Loucy (cell line): ENCODE data around the gene MST1R.
"Not testable (repeated sequence)": the region's sequence is repeated elsewhere in the genome, so short reads cannot be mapped to it uniquely, and the experiment has no call there.

Source experiments
- H2AFZ ChIP-seq: fragments of 200-600 bp; sonication (generic); 2 replicates; pipeline ENCODE4 v1.6.0; 2016; ENCODE audit warnings: antibody characterized with exemption, mild to moderate bottlenecking, low read length, moderate library complexity
- H3F3A ChIP-seq: fragments of 200-600 bp; 2 replicates; pipeline ENCODE4 v1.6.0; 2016; ENCODE audit warnings: antibody characterized with exemption, low read depth, mild to moderate bottlenecking
- H3K27me3 ChIP-seq: fragments of 200-600 bp; sonication (generic); 2 replicates; pipeline ENCODE4 v1.6.1; 2014; ENCODE audit warnings: low read length, mild to moderate bottlenecking; ENCODE audit not compliant: insufficient read depth, poor library complexity, severe bottlenecking
- H3K36me3 ChIP-seq: fragments of 200-600 bp; sonication (generic); 2 replicates; pipeline ENCODE4 v1.6.1; 2016; ENCODE audit warnings: low read length; ENCODE audit not compliant: insufficient read depth
- H3K4me1 ChIP-seq: fragments of 200-600 bp; sonication (generic); 2 replicates; pipeline ENCODE4 v1.5.1; 2014; ENCODE audit warnings: low read length, mild to moderate bottlenecking; ENCODE audit not compliant: insufficient read depth, poor library complexity, severe bottlenecking
- H3K4me2 ChIP-seq: fragments of 200-600 bp; sonication (generic); 2 replicates; pipeline ENCODE4 v1.6.0; 2014; ENCODE audit warnings: antibody characterized with exemption, low read length, low read depth, mild to moderate bottlenecking; ENCODE audit not compliant: poor library complexity, severe bottlenecking
- H3K4me3 ChIP-seq: fragments of 200-600 bp; sonication (generic); 2 replicates; pipeline ENCODE4 v1.5.1; 2014; ENCODE audit warnings: low read length, mild to moderate bottlenecking, mixed read lengths; ENCODE audit not compliant: poor library complexity, severe bottlenecking
- H3K79me2 ChIP-seq: fragments of 200-600 bp; sonication (generic); 2 replicates; pipeline ENCODE4 v1.6.1; 2014; ENCODE audit warnings: low read length; ENCODE audit not compliant: insufficient read depth
- H3K9ac ChIP-seq: fragments of 200-600 bp; sonication (generic); 2 replicates; pipeline ENCODE4 v1.6.0; 2014; ENCODE audit warnings: mild to moderate bottlenecking, low read depth, low read length, moderate library complexity; ENCODE audit not compliant: poor library complexity, severe bottlenecking
- H3K9me2 ChIP-seq: fragments of 200-600 bp; sonication (generic); replicated peaks from 2 replicates; pipeline ENCODE4 v1.6.1; 2016; ENCODE audit warnings: low read depth, low read length, mixed read lengths
- H3K9me3 ChIP-seq: fragments of 200-600 bp; sonication (generic); 2 replicates; pipeline ENCODE4 v1.6.1; 2014; ENCODE audit warnings: mild to moderate bottlenecking, antibody characterized with exemption, low read length, low read depth; ENCODE audit not compliant: insufficient read depth
- H4K20me1 ChIP-seq: fragments of 200-600 bp; sonication (generic); 2 replicates; pipeline ENCODE4 v1.6.0; 2014; ENCODE audit warnings: antibody characterized with exemption, low read length, mild to moderate bottlenecking; ENCODE audit not compliant: insufficient read depth, poor library complexity, severe bottlenecking
- CTCF ChIP-seq: fragments of 200-600 bp; sonication (generic); conservative IDR thresholded peaks from 2 replicates; pipeline ENCODE4 v1.5.1; 2014; ENCODE audit warnings: mild to moderate bottlenecking, antibody characterized with exemption, low read length
- EZH2phosphoT487 ChIP-seq: fragments of 200-600 bp; IDR thresholded peaks from 2 replicates; pipeline ENCODE4 v1.6.1; 2018; ENCODE audit warnings: antibody characterized with exemption, mild to moderate bottlenecking, moderate library complexity, borderline replicate concordance

MST1R gene

GRCh38 chr3:49906073-49906743, 2.5 kb upstream of the MST1R start:
- Histone ChIP-seq H2AFZ (peak overlapping the region; percentile 77), H3K4me3 (peak overlapping the region; percentile 54), H3K4me1 (peaks cover 6% of the 10 kb centered on the region)

GRCh38 chr3:49904448-49904847, 775 bp upstream of the MST1R start:
- peak overlapping the region; percentile 63 for H3K9ac ChIP-seq
- peak overlapping the region; percentile 62 for H3K4me2 ChIP-seq
- H3K27me3 ChIP-seq, H3K9me2 ChIP-seq, H3K4me1 ChIP-seq, H3K9me3 ChIP-seq, H2AFZ ChIP-seq, H3F3A ChIP-seq, H3K79me2 ChIP-seq, H3K36me3 ChIP-seq, H4K20me1 ChIP-seq: not testable (repeated sequence)
- peak overlapping the region; percentile 66 for H3K4me3 ChIP-seq

More at GRCh38 chr3:49906073-49906743, 2.5 kb upstream of the MST1R start:
- H3K9ac ChIP-seq = peak overlapping the region; percentile 34
- no peaks in the 10 kb centered on the region for H3K9me3 ChIP-seq
- no peaks in the 10 kb centered on the region for H3K9me2 ChIP-seq
- H3K36me3 ChIP-seq = peaks cover 4% of the 10 kb centered on the region; the same call in 1 of the 2 replicates
- no peaks in the 10 kb centered on the region for H3K79me2 ChIP-seq
- TF ChIP-seq EZH2phosphoT487 = no peak
- TF ChIP-seq CTCF = peak; percentile 82
- no peaks in the 10 kb centered on the region for H3K27me3 ChIP-seq
- no peaks in the 10 kb centered on the region for H3F3A ChIP-seq
- peak overlapping the region; percentile 69 for H3K4me2 ChIP-seq
- H4K20me1 ChIP-seq = no peaks in the 10 kb centered on the region

- H2AFZ ChIP-seq = no peak overlapping the region
- no peaks in the 10 kb centered on the region for H4K20me1 ChIP-seq
- no peak overlapping the region for H3K4me3 ChIP-seq
- no peaks in the 10 kb centered on the region for H3K9me2 ChIP-seq
- no peaks in the 10 kb centered on the region for H3F3A ChIP-seq
- H3K9me3 ChIP-seq = no peaks in the 10 kb centered on the region
- no peak for TF ChIP-seq CTCF
- TF ChIP-seq EZH2phosphoT487 = no peak
- no peaks in the 10 kb centered on the region for H3K79me2 ChIP-seq
- H3K4me2 ChIP-seq = no peak overlapping the region
- peaks cover 6% of the 10 kb centered on the region for H3K4me1 ChIP-seq
- no peaks in the 10 kb centered on the region for H3K27me3 ChIP-seq
- H3K36me3 ChIP-seq = no peaks in the 10 kb centered on the region
- no peak overlapping the region for H3K9ac ChIP-seq
Measured at GRCh38 chr3:49902511-49903345, 945 bp downstream of the MST1R start.
